WI38 (cell line): ENCODE data around the gene CYSLTR2.

Experiments
- H3K4me3 ChIP-seq: 2 replicates; pipeline ENCODE4 v1.5.1; 2011; ENCODE audit warnings: low read depth, mild to moderate bottlenecking, control low read depth, low read length
- TF ChIP-seq, protein P1 (sequence below): IDR thresholded peaks from 2 replicates; pipeline ENCODE4 v1.5.1; 2012; ENCODE audit warnings: low read depth, mild to moderate bottlenecking, control low read depth, low read length

Gene CYSLTR2

GRCh38 chr13:48709213-48709612 is 55.5 kb downstream of the CYSLTR2 start:
- no peak overlapping the region for H3K4me3 ChIP-seq
- TF ChIP-seq, protein P1, sequence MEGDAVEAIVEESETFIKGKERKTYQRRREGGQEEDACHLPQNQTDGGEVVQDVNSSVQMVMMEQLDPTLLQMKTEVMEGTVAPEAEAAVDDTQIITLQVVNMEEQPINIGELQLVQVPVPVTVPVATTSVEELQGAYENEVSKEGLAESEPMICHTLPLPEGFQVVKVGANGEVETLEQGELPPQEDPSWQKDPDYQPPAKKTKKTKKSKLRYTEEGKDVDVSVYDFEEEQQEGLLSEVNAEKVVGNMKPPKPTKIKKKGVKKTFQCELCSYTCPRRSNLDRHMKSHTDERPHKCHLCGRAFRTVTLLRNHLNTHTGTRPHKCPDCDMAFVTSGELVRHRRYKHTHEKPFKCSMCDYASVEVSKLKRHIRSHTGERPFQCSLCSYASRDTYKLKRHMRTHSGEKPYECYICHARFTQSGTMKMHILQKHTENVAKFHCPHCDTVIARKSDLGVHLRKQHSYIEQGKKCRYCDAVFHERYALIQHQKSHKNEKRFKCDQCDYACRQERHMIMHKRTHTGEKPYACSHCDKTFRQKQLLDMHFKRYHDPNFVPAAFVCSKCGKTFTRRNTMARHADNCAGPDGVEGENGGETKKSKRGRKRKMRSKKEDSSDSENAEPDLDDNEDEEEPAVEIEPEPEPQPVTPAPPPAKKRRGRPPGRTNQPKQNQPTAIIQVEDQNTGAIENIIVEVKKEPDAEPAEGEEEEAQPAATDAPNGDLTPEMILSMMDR: no peak

DNA sequence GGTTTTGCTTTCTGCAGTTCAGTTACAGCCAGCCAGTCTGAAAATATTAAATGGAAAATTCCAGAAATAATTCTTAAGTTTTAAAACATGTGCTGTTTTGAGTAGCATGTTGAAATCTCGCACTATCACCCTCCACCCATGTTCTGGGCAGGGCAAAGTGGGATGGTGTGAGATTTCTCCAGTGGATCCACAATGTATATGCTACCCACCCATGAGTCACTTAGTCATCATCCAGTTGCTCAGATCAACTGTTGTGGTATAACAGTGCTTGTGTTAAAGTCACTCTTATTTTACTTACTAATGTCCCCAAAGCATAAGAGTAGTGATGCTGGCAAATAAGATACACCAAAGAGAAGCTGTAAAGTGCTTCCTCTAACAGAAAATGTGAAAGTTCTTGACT is 56.4 kb downstream of the CYSLTR2 start:
- no peak overlapping the region for H3K4me3 ChIP-seq
- TF ChIP-seq, protein P1: no peak

GRCh38 chr13:48712141-48712540 is 58.4 kb downstream of the CYSLTR2 start:
- TF ChIP-seq, protein P1: no peak
- H3K4me3 ChIP-seq: no peak overlapping the region

GRCh38 chr13:48715977-48716376 is 62.2 kb downstream of the CYSLTR2 start:
- H3K4me3 ChIP-seq: no peak overlapping the region
- TF ChIP-seq, protein P1: no peak

GRCh38 chr13:48720621-48721020 is 66.9 kb downstream of the CYSLTR2 start:
- no peak overlapping the region for H3K4me3 ChIP-seq
- TF ChIP-seq, protein P1: no peak

- TF ChIP-seq, protein P1: no peak
- H3K4me3 ChIP-seq: no peak overlapping the region
Observed at GRCh38 chr13:48723168-48723567, 69.4 kb downstream of the CYSLTR2 start.

DNA sequence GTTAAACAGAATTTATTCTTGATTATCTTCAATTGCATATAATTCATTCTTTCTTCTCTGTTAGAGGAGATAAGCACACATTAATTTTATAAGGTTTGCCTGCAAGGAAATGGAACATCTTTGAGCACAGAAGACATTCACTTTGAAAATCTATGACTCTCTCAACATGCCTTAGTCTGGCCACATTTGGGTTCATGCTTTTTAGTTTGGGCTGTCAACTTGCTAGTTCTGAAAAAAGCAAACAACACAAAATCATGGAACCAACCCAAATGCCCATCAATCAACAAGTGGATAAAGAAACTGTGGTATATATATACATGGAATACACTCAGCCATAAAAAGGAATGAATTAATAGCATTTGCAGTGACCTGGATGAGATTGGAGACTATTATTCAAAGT is 71.5 kb downstream of the CYSLTR2 start:
- H3K4me3 ChIP-seq: no peak overlapping the region
- TF ChIP-seq, protein P1: no peak
